ENCODE measurements around the gene PRKAG2. TPM values are rescaled to one million over a fixed set of nuclear protein-coding genes. Genes with fewer than 3 reads are reported as not detected.

PRKAG2 gene
- total RNA-seq, 4 donors from 2014 or later = 25.1 to 57.8 (median 46.7) TPM

- H3K9me3 ChIP-seq = no peaks in the 10 kb centered on the region
- H3K27ac ChIP-seq = no peak overlapping the region
- peaks cover 5 to 26% (median 9%) of the 10 kb centered on the region in 4 donors for H3K4me1 ChIP-seq
- H3K36me3 ChIP-seq = no peaks in the 10 kb centered on the region
- TF ChIP-seq CTCF (IDR thresholded peaks at IDR 0.05) (no peak), POLR2A (IDR thresholded peaks at IDR 0.05) (no peak)
- no peak for DNase-seq
- in situ Hi-C loops (cut with MboI; ENCODE audit: low pct_ligation_motif_present in 1 of 4, low pct_unique_long_range_greater_than_20kb in 1 of 4, low sequenced_read_pairs in 3 of 4) = loop anchor here in 2 of 4 donors (25.0 kb wide), 1 partner anchor 142 kb away; no protein-coding TSS in a partner anchor
- no peak overlapping the region for H3K4me3 ChIP-seq
- WGBS, 2 donors (ENCODE audit: low coverage in 1 of 2) = 70% methylated on average over 20 of the region's 20 CpGs; no CpG with 5 or more reads in 1 of the 2 donors
- H3K27me3 ChIP-seq = no peaks in the 10 kb centered on the region
- intact Hi-C loops (cut with DNase I; ENCODE audit: low total_unique reads) = loop anchor here (10.0 kb wide), 1 partner anchor 70 kb away; no protein-coding TSS in a partner anchor
These were observed 81.6 kb downstream of the PRKAG2 start for GRCh38 chr7:151795168-151795811.

- 97% methylated on average over 16 of the region's 16 CpGs; no CpG with 5 or more reads in 1 of the 2 donors for WGBS, 2 donors (ENCODE audit: low coverage in 1 of 2)
- peaks cover 5 to 26% (median 9%) of the 10 kb centered on the region in 4 donors for H3K4me1 ChIP-seq
- no peaks in the 10 kb centered on the region for H3K27me3 ChIP-seq
- H3K9me3 ChIP-seq = no peaks in the 10 kb centered on the region
- intact Hi-C loops (cut with DNase I; ENCODE audit: low total_unique reads) = loop anchor here (10.0 kb wide), 1 partner anchor 70 kb away; no protein-coding TSS in a partner anchor
- in situ Hi-C loops (cut with MboI; ENCODE audit: low pct_ligation_motif_present in 1 of 4, low pct_unique_long_range_greater_than_20kb in 1 of 4, low sequenced_read_pairs in 3 of 4) = loop anchor here in 2 of 4 donors (25.0 kb wide), 1 partner anchor 143 kb away; no protein-coding TSS in a partner anchor
- no peak overlapping the region for H3K4me3 ChIP-seq
- no peaks in the 10 kb centered on the region for H3K36me3 ChIP-seq
- TF ChIP-seq CTCF (IDR thresholded peaks at IDR 0.05) = no peak
- no peak for TF ChIP-seq EP300 (IDR thresholded peaks at IDR 0.05; ENCODE audit: low read depth)
- no peak for TF ChIP-seq POLR2A (IDR thresholded peaks at IDR 0.05)
- TF ChIP-seq POLR2AphosphoS5 (IDR thresholded peaks at IDR 0.05) = no peak
- no peak for DNase-seq
- no peak overlapping the region for H3K27ac ChIP-seq
These were observed 82.3 kb downstream of the PRKAG2 start for GRCh38 chr7:151794508-151795167.

DNA sequence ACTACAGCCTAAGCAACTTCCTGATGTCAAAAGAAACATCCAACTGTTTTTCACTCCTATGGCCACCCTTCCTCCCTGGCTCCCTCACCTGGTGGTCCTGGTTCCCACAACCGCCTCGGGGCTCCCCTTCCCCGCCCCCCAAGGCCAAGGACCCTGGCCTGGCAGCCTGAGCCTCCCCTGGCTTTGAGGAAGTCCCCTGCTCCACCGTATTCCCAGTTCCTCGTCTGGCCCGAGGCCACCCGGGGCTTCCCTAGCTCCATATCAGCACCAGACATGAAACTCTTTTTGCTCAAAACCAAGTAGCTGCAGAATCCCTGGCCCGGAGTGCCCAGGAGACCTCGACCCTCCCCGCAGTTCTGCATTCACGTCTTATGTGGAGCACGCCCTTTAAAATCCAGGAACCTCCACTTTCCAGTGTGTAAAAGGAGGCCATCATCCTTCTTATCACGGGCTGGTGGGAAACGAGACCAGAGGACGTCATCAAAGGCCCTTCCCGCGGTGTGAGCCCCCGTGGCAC lies 82.9 kb downstream of the PRKAG2 start:
- H3K27me3 ChIP-seq = no peaks in the 10 kb centered on the region
- H3K36me3 ChIP-seq = no peaks in the 10 kb centered on the region
- no peak for TF ChIP-seq POLR2A (IDR thresholded peaks at IDR 0.05)
- no peak for TF ChIP-seq POLR2AphosphoS5 (IDR thresholded peaks at IDR 0.05)
- no peak for TF ChIP-seq CTCF (IDR thresholded peaks at IDR 0.05)
- no peak for TF ChIP-seq EP300 (IDR thresholded peaks at IDR 0.05; ENCODE audit: low read depth)
- H3K4me3 ChIP-seq = no peak overlapping the region
- no peak for DNase-seq
- intact Hi-C loops (cut with DNase I; ENCODE audit: low total_unique reads) = loop anchor here (10.0 kb wide), 1 partner anchor 71 kb away; no protein-coding TSS in a partner anchor
- WGBS, 2 donors (ENCODE audit: low coverage in 1 of 2) = 62 to 91% methylated on average over 4 to 18 of the region's 18 CpGs
- H3K9me3 ChIP-seq = no peaks in the 10 kb centered on the region
- H3K4me1 ChIP-seq = peaks cover 5 to 26% (median 9%) of the 10 kb centered on the region in 4 donors
- peak overlapping the region in 3 of 4 donors; percentile 9 to 30 (median 10) for H3K27ac ChIP-seq
- in situ Hi-C loops (cut with MboI; ENCODE audit: low pct_ligation_motif_present in 1 of 4, low pct_unique_long_range_greater_than_20kb in 1 of 4, low sequenced_read_pairs in 3 of 4) = loop anchor here in 2 of 4 donors (25.0 kb wide), 1 partner anchor 143 kb away; no protein-coding TSS in a partner anchor

- Histone ChIP-seq H3K4me1 (peaks cover 5 to 26% (median 9%) of the 10 kb centered on the region in 4 donors), H3K4me3 (no peak overlapping the region), H3K27me3 (no peaks in the 10 kb centered on the region), H3K27ac (peak overlapping the region in 1 of 4 donors; percentile 9), H3K9me3 (no peaks in the 10 kb centered on the region), H3K36me3 (no peaks in the 10 kb centered on the region)
- intact Hi-C loops (cut with DNase I; ENCODE audit: low total_unique reads) (loop anchor here (10.0 kb wide), 1 partner anchor 71 kb away; no protein-coding TSS in a partner anchor), in situ Hi-C loops (cut with MboI; ENCODE audit: low pct_ligation_motif_present in 1 of 4, low pct_unique_long_range_greater_than_20kb in 1 of 4, low sequenced_read_pairs in 3 of 4) (loop anchor here in 2 of 4 donors (25.0 kb wide), 1 partner anchor 144 kb away; no protein-coding TSS in a partner anchor)
- no peak for DNase-seq
- no peak for TF ChIP-seq CTCF (IDR thresholded peaks at IDR 0.05)
- TF ChIP-seq EP300 (IDR thresholded peaks at IDR 0.05; ENCODE audit: low read depth) = no peak
- no peak for TF ChIP-seq POLR2A (IDR thresholded peaks at IDR 0.05)
- no peak for TF ChIP-seq POLR2AphosphoS5 (IDR thresholded peaks at IDR 0.05)
- 50 to 86% methylated on average over 1 to 14 of the region's 14 CpGs for WGBS, 2 donors (ENCODE audit: low coverage in 1 of 2)
These were observed 83.4 kb downstream of the PRKAG2 start for GRCh38 chr7:151793531-151793951.

All from transverse colon (tissue), 4 donors.